ENCODE measurements around the gene TMEM219. TPM values are rescaled to one million over a fixed set of nuclear protein-coding genes. Genes with fewer than 3 reads are reported as not detected.
A peak's percentile ranks its signal among the peaks of the same experiment; 100 is the strongest.

Gene TMEM219
- total and polyA plus RNA-seq, 2 donors from 2014 or later, result 127 to 288 TPM

- no peaks in the 10 kb centered on the region for H3K9me3 ChIP-seq (ENCODE audit: control insufficient read depth in 2 of 3, insufficient read depth in 1 of 3, low read length in 3 of 3)
- no peak overlapping the region for H3K27ac ChIP-seq (ENCODE audit: low read depth in 2 of 2, low read length in 2 of 2)
- no peaks in the 10 kb centered on the region for H3K27me3 ChIP-seq (ENCODE audit: control insufficient read depth, insufficient read depth, low read length)
- TF ChIP-seq, protein P1, sequence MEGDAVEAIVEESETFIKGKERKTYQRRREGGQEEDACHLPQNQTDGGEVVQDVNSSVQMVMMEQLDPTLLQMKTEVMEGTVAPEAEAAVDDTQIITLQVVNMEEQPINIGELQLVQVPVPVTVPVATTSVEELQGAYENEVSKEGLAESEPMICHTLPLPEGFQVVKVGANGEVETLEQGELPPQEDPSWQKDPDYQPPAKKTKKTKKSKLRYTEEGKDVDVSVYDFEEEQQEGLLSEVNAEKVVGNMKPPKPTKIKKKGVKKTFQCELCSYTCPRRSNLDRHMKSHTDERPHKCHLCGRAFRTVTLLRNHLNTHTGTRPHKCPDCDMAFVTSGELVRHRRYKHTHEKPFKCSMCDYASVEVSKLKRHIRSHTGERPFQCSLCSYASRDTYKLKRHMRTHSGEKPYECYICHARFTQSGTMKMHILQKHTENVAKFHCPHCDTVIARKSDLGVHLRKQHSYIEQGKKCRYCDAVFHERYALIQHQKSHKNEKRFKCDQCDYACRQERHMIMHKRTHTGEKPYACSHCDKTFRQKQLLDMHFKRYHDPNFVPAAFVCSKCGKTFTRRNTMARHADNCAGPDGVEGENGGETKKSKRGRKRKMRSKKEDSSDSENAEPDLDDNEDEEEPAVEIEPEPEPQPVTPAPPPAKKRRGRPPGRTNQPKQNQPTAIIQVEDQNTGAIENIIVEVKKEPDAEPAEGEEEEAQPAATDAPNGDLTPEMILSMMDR (IDR thresholded peaks at IDR 0.05; ENCODE audit: borderline replicate concordance, extremely low read depth, insufficient read depth), result no peak
- peaks cover 3 to 17% (median 10%) of the 10 kb centered on the region in 3 donors for H3K36me3 ChIP-seq (ENCODE audit: control insufficient read depth in 2 of 3, insufficient read depth in 3 of 3, low read length in 3 of 3)
- peaks cover 3 to 25% (median 9%) of the 10 kb centered on the region in 3 donors for H3K4me1 ChIP-seq (ENCODE audit: control insufficient read depth in 2 of 3, insufficient read depth in 2 of 3, low read depth in 1 of 3, low read length in 3 of 3)
- intact Hi-C loops (cut with DNase I), result no loop called here
- no peak overlapping the region for H3K9ac ChIP-seq (ENCODE audit: low read length in 3 of 3)
- FAIRE-seq, result no peak
- H3K4me3 ChIP-seq (ENCODE audit: low read length in 3 of 3), result no peak overlapping the region
- no peak for DNase-seq
These were observed 11.1 kb downstream of the TMEM219 start for GRCh38 chr16:29972992-29973383.

GRCh38 chr16:29973384-29974246 lies 11.7 kb downstream of the TMEM219 start, which contains the start of gene TAOK2:
Gene TAOK2, plus strand, starts transcription at chr16:29973868. Its CDS starts 3,905 bp downstream, at chr16:29977773.
- DNase-seq (peak; percentile 100), FAIRE-seq (no peak)
- TF ChIP-seq, protein P1 (IDR thresholded peaks at IDR 0.05; ENCODE audit: borderline replicate concordance, extremely low read depth, insufficient read depth), result no peak
- no peaks in the 10 kb centered on the region for H3K9me3 ChIP-seq (ENCODE audit: control insufficient read depth in 2 of 3, insufficient read depth in 1 of 3, low read length in 3 of 3)
- peak within 1 kb of the TSS; percentile 86 to 96 (median 88) for H3K4me3 ChIP-seq (ENCODE audit: low read length in 3 of 3)
- peaks cover 3 to 27% (median 14%) of the 10 kb centered on the region in 3 donors for H3K4me1 ChIP-seq (ENCODE audit: control insufficient read depth in 2 of 3, insufficient read depth in 2 of 3, low read depth in 1 of 3, low read length in 3 of 3)
- peak within 1 kb of the TSS; percentile 94 for H3K27ac ChIP-seq (ENCODE audit: low read depth in 2 of 2, low read length in 2 of 2)
- H3K27me3 ChIP-seq (ENCODE audit: control insufficient read depth, insufficient read depth, low read length), result no peaks in the 10 kb centered on the region
- H3K36me3 ChIP-seq (ENCODE audit: control insufficient read depth in 2 of 3, insufficient read depth in 3 of 3, low read length in 3 of 3), result peaks cover 5 to 17% (median 15%) of the 10 kb centered on the region in 3 donors
- intact Hi-C loops (cut with DNase I), result no loop called here
- peak within 1 kb of the TSS; percentile 26 to 93 (median 92) for H3K9ac ChIP-seq (ENCODE audit: low read length in 3 of 3)

DNA sequence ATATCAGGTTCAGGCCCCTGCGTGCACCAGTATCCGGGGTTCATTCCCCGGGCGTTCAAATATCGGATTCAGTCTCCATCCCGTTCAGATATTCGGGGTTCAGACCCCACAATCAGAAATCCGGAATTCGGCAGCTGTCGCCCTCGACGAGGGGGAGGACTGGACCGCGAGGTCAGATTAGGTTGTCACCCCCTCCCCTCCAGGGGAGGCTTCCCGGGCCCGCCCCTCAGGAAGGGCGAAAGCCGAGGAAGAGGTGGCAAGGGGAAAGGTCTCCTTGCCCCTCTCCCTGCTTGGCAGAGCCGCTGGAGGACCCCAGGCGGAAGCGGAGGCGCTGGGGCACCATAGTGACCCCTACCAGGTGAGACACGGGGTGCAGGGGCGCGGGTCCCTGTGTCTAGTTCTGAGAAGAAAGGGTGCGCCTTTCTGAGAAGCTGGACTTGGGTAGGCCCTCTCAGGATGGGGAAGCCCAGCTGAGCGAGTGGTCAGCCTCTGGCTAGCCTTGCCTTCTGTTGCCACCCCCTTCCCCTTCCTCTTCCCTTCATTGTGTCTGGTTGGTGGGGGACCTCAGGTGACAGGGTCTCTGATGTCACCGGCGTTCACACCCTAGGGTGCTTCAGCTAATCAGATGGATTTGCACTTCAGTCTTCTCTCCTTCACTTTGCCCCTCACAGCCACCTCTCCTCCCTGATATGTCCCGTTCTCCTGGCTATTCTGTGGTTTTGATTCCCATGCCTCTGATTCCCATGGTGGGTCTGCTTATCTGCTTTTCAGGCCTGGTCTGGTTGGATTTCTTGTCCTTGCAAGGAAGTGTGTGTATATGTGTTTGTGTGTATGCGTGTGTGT lies 12.6 kb downstream of the TMEM219 start:
- H3K27me3 ChIP-seq (ENCODE audit: control insufficient read depth, insufficient read depth, low read length), result no peaks in the 10 kb centered on the region
- DNase-seq (peak in 2 of 5 donors; percentile 53 to 70), FAIRE-seq (no peak)
- peaks cover 3 to 30% (median 14%) of the 10 kb centered on the region in 3 donors for H3K4me1 ChIP-seq (ENCODE audit: control insufficient read depth in 2 of 3, insufficient read depth in 2 of 3, low read depth in 1 of 3, low read length in 3 of 3)
- peak overlapping the region; percentile 26 to 93 (median 92) for H3K9ac ChIP-seq (ENCODE audit: low read length in 3 of 3)
- peaks cover 12 to 21% (median 21%) of the 10 kb centered on the region in 3 donors for H3K36me3 ChIP-seq (ENCODE audit: control insufficient read depth in 2 of 3, insufficient read depth in 3 of 3, low read length in 3 of 3)
- intact Hi-C loops (cut with DNase I), result no loop called here
- no peaks in the 10 kb centered on the region for H3K9me3 ChIP-seq (ENCODE audit: control insufficient read depth in 2 of 3, insufficient read depth in 1 of 3, low read length in 3 of 3)
- H3K27ac ChIP-seq (ENCODE audit: low read depth in 2 of 2, low read length in 2 of 2), result peak overlapping the region; percentile 94
- peak overlapping the region; percentile 86 to 96 (median 88) for H3K4me3 ChIP-seq (ENCODE audit: low read length in 3 of 3)
- TF ChIP-seq, protein P1 (IDR thresholded peaks at IDR 0.05; ENCODE audit: borderline replicate concordance, extremely low read depth, insufficient read depth), result no peak

Measured in kidney (tissue), 14 donors.